ENCODE measurements around the gene ANKS1A. TPM values are rescaled to one million over a fixed set of nuclear protein-coding genes. Genes with fewer than 3 reads are reported as not detected.

The ANKS1A gene
- polyA plus RNA-seq, 1 of the 3 experiments (the other 2 are of a cell fraction): 7.6 TPM

- H3K4me2 ChIP-seq: no peak overlapping the region
- ChIA-PET CTCF (interaction anchor here (0.6 kb wide), 1 partner anchor 33 kb away, joined by 3 read pairs; no protein-coding TSS in a partner anchor), POLR2A (no interaction called here)
- H3K79me2 ChIP-seq (ENCODE audit: insufficient read depth): no peaks in the 10 kb centered on the region
- H3K4me1 ChIP-seq (ENCODE audit: control insufficient read depth in 1 of 2, insufficient read depth in 2 of 2, low read depth in 1 of 2, low read length in 1 of 2): peaks cover 8 to 26% of the 10 kb centered on the region in 2 experiments; a peak in 3 of 4 replicates
- no peak overlapping the region for H3K27ac ChIP-seq (ENCODE audit: low read depth in 2 of 2, low read length in 1 of 2)
- no peak overlapping the region for H3K4me3 ChIP-seq (ENCODE audit: low read depth in 2 of 2, low read length in 1 of 2)
- no peak for TF ChIP-seq ZBTB33 (IDR thresholded peaks at IDR 0.05; ENCODE audit: borderline replicate concordance, low read depth)
- no peak for TF ChIP-seq RXRA (IDR thresholded peaks at IDR 0.05; ENCODE audit: borderline replicate concordance, low read depth)
- no peak for TF ChIP-seq JUND (IDR thresholded peaks at IDR 0.05)
- TF ChIP-seq SMC3 (IDR thresholded peaks at IDR 0.05; ENCODE audit: low read depth, low read length): no peak
- TF ChIP-seq NRF1 (IDR thresholded peaks at IDR 0.05; ENCODE audit: low read depth, low read length): no peak
- TF ChIP-seq RCOR1 (IDR thresholded peaks at IDR 0.05; ENCODE audit: low read length): no peak
- TF ChIP-seq, protein P1, sequence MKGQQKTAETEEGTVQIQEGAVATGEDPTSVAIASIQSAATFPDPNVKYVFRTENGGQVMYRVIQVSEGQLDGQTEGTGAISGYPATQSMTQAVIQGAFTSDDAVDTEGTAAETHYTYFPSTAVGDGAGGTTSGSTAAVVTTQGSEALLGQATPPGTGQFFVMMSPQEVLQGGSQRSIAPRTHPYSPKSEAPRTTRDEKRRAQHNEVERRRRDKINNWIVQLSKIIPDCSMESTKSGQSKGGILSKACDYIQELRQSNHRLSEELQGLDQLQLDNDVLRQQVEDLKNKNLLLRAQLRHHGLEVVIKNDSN (IDR thresholded peaks at IDR 0.05; ENCODE audit: borderline replicate concordance, low read depth): no peak
- TF ChIP-seq GABPA (IDR thresholded peaks at IDR 0.05; ENCODE audit: low read depth): no peak
- TF ChIP-seq EP300 (IDR thresholded peaks at IDR 0.05; ENCODE audit: borderline replicate concordance in 1 of 2, low read depth in 1 of 2, low read length in 1 of 2): no peak
- TF ChIP-seq CHD2 (IDR thresholded peaks at IDR 0.05; ENCODE audit: low read length, partially characterized antibody): no peak
- TF ChIP-seq MXI1 (IDR thresholded peaks at IDR 0.05; ENCODE audit: low read depth, low read length): no peak
- TF ChIP-seq SIN3A (IDR thresholded peaks at IDR 0.05; ENCODE audit: borderline replicate concordance, low read depth, low read length): no peak
- no peak for TF ChIP-seq POLR2AphosphoS5 (IDR thresholded peaks at IDR 0.05; ENCODE audit: low read depth, low read length)
- no peak for TF ChIP-seq IRF3 (IDR thresholded peaks at IDR 0.05; ENCODE audit: low read depth, low read length)
- no peak for TF ChIP-seq FOSL2 (IDR thresholded peaks at IDR 0.05; ENCODE audit: borderline replicate concordance, low read depth)
- no peak for TF ChIP-seq RFX5 (IDR thresholded peaks at IDR 0.05; ENCODE audit: low read length)
- TF ChIP-seq, protein P2, sequence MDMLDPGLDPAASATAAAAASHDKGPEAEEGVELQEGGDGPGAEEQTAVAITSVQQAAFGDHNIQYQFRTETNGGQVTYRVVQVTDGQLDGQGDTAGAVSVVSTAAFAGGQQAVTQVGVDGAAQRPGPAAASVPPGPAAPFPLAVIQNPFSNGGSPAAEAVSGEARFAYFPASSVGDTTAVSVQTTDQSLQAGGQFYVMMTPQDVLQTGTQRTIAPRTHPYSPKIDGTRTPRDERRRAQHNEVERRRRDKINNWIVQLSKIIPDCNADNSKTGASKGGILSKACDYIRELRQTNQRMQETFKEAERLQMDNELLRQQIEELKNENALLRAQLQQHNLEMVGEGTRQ (IDR thresholded peaks at IDR 0.05; ENCODE audit: borderline replicate concordance, low read depth, low read length): no peak
- TF ChIP-seq ELF1 (IDR thresholded peaks at IDR 0.05): no peak
- TF ChIP-seq GATA2 (CRISPR knock-in tag; IDR thresholded peaks at IDR 0.05): no peak
- no peak for TF ChIP-seq EZH2phosphoT487 (IDR thresholded peaks at IDR 0.05; ENCODE audit: borderline replicate concordance, low read depth)
- H3F3A ChIP-seq (replicated peaks; ENCODE audit: insufficient read depth): no peaks in the 10 kb centered on the region
- no peaks in the 10 kb centered on the region for H4K20me1 ChIP-seq (ENCODE audit: insufficient read depth)
- no peak overlapping the region for H2AFZ ChIP-seq (ENCODE audit: low read depth)
- peaks cover 0 to 18% of the 10 kb centered on the region in 2 experiments for H3K36me3 ChIP-seq (replicated peaks in 1 of 2; ENCODE audit: control insufficient read depth in 1 of 2, insufficient read depth in 2 of 2, low read length in 1 of 2)
- no peaks in the 10 kb centered on the region for H3K9me2 ChIP-seq
- no peaks in the 10 kb centered on the region for H3K9me3 ChIP-seq
- over 99% methylated on average over 4 of the region's 4 CpGs for WGBS (ENCODE audit: low lambda C conversion rate)
- no peak overlapping the region for H3K9ac ChIP-seq
- DNase-seq: no peak
- H3K27me3 ChIP-seq (ENCODE audit: insufficient read depth): no peaks in the 10 kb centered on the region
Measured at GRCh38 chr6:35019831-35020230, 130.8 kb downstream of the ANKS1A start.
